Subcutaneous adipose tissue (tissue), 4 donors: ENCODE measurements around the gene ADCY3. TPM values are rescaled to one million over a fixed set of nuclear protein-coding genes. Genes with fewer than 3 reads are reported as not detected.

Experiments
- total RNA-seq, 4 donors: library from RNA; depleted of rRNA; stranded (reverse); fragments of >200 nt; gene quantifications; one replicate each; pipeline ENCODE4 v1.1.0, GENCODE V29; 2016
- TF ChIP-seq, protein P1 (sequence below): fragments of 450-650 bp; IDR thresholded peaks from one replicate; pipeline ENCODE4 v1.5.1; 2016; ENCODE audit warnings: low read depth, mild to moderate bottlenecking, control low read depth, antibody characterized with exemption, moderate library complexity

Gene ADCY3
- total RNA-seq, 4 donors from 2014 or later: 39.2 to 133 (median 74.5) TPM

DNA sequence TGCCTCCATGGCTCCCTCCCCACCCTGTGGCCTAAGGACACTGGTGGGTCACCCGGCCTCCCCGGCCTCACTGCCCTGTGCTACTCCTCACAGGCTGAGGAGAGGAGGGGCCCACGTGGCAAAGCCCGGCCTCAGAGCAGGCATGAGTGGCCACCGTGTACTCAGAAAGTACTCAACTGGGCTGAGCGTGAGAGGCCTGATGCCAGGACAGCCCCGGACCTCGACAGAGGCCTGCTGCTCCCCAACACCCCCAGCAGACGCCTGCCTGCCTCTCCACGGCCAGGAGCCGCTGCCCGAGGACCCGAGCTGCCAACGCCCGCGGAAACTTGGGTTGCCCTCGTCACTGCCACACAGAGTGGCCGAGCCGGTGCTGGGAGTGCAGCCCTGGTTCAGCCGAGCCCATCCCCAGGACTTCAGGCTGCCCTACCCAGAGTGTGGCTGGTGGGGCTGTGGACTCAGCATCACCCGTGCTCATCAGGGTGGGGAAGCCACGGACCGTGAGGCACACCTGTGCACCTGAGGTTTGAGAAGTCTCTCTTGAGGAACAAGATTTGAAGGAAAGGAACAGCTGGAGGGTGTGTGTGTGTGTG, 67.5 kb downstream of the ADCY3 start:
- TF ChIP-seq, protein P1, sequence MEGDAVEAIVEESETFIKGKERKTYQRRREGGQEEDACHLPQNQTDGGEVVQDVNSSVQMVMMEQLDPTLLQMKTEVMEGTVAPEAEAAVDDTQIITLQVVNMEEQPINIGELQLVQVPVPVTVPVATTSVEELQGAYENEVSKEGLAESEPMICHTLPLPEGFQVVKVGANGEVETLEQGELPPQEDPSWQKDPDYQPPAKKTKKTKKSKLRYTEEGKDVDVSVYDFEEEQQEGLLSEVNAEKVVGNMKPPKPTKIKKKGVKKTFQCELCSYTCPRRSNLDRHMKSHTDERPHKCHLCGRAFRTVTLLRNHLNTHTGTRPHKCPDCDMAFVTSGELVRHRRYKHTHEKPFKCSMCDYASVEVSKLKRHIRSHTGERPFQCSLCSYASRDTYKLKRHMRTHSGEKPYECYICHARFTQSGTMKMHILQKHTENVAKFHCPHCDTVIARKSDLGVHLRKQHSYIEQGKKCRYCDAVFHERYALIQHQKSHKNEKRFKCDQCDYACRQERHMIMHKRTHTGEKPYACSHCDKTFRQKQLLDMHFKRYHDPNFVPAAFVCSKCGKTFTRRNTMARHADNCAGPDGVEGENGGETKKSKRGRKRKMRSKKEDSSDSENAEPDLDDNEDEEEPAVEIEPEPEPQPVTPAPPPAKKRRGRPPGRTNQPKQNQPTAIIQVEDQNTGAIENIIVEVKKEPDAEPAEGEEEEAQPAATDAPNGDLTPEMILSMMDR: no peak

DNA sequence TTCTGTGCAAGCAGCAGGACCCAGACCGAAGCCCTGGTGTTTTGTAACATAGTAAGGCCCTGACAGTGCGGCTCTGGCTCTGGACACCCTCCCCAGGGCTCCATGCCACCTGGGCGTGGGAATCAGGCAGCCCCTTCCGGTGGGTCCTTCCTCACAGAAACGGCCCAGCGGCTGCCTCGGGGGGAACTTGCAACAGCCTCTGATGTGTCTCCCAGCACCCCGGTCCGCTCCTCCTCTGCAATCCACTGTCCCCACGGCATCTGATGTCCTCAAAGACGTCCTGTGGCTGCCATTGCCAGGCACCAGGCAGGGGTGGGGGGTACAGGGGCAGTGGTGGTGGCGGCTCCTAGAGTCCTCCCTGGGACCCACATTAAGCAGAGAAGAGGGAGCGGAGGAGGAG, 68.0 kb downstream of the ADCY3 start:
- TF ChIP-seq, protein P1: no peak

DNA sequence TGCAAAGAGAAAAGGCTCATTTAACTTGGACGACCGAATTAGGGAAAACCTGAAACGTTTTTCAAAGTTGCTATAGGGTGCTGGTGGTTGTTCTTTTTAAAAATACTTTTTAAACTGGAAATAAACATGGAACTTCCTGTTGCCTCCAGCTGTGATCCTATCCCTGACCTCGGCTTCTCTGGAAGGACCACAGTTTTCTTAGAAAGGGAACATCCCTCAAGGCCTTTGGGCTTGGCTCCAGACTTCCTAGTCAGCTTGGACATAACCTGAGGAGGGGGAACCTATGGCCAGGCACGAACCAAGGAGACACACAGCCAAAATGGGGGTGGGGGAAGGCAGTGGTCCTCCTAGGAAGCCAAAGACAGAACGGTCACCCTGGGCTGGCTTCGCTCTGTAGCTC, 69.1 kb downstream of the ADCY3 start:
- TF ChIP-seq, protein P1: no peak

DNA sequence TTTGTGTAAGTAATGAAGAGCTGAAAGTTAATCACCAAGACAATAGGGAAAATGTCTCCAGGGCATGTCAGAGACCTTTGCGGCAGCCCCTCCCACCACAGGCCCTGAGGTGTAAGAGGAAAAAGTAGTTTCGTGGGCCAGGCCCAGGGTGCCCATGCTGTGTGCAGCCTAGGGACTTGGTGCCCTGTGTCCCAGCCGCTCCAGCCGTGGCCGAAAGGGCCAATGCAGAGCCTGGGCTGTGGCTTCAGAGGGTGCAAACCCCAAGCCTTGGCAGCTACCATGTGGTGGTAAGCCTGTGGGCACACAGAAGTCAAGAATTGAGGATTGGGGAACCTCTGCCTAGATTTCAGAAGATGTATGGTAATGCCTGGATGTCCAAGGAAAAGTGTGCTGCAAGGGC, 74.3 kb downstream of the ADCY3 start:
- TF ChIP-seq, protein P1: no peak

DNA sequence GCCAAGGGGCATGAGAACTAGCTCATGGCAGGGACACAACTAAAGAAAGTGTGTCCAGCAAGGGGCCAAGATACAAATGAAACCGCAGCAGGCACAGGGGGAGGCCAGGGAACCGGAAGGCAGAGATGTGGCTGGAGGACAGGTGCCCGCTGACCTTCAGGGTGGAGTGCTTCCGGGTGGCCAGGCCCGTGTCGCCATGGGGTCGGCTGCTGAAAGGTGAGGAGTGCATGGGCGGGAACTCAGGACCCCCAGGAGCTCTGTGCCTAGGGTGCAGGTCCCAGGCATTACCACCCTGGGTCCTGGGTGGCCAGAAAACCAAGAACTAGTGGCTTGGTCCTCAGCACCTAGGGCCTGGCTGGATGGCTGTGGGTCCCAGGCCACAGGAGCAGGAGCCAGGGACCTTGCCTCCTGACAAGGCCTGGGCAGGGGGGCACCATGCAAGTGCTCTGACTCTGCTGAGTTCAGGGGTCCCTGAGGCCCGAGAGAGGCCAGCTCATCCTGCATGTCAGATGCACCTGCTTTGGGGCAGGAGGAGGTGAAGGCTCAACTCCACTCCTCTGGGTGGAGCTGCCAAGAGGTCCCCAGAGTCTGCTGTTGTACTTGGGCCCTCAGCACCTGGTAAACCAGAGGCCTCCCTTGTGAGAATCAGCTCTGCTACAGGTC, 75.9 kb downstream of the ADCY3 start:
- TF ChIP-seq, protein P1: no peak

DNA sequence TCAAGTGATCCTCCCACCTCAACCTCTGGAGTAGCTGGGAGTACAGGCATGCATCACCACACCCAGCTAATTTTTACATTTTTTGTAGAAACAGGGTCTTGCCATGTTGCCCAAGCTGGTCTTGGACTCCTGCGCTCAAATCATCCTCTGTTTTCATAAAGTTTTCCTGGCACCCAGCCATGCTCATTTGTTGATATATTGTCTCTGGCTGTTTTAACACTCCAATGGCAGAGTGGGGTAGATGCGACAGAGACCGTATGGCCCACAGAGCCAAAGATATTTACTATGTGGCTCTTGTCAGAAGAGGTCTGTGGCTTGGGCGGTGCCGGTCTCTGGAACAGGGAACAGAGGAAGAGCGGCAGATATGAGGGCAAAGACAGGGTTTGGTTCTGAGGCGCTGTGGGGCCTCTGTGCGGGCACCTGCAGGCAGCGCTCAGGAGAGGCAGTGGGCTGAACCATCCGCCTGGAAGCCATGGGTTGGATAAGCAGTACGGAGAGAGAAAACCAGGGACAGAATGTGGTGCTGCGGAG, 76.6 kb downstream of the ADCY3 start:
- TF ChIP-seq, protein P1: no peak
